GM21529 (cell line): ENCODE data around the gene TNRC6C.
"Not testable (repeated sequence)": the region's sequence is repeated elsewhere in the genome, so short reads cannot be mapped to it uniquely, and the experiment has no call there.

Source experiments
- ATAC-seq: cut with Tn5 transposase; IDR thresholded peaks from one replicate; pipeline ENCODE4 v1.9.1; 2021; ENCODE audit not compliant: unreplicated experiment

The TNRC6C gene

DNA sequence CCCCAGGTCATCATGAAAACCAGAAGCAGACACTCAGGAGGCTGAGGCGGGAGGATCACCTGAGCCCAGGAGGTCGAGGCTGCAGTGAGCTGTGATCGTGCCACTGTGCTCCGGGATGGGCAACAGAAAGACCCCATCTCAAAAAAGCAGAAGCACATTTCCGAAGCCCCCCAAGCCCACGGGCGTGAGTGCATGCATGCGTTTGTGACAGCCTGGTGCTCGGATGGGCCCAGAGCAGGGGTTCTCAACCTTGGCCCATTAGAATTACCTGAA, 150.9 kb downstream of the TNRC6C start:
- no peak for ATAC-seq

DNA sequence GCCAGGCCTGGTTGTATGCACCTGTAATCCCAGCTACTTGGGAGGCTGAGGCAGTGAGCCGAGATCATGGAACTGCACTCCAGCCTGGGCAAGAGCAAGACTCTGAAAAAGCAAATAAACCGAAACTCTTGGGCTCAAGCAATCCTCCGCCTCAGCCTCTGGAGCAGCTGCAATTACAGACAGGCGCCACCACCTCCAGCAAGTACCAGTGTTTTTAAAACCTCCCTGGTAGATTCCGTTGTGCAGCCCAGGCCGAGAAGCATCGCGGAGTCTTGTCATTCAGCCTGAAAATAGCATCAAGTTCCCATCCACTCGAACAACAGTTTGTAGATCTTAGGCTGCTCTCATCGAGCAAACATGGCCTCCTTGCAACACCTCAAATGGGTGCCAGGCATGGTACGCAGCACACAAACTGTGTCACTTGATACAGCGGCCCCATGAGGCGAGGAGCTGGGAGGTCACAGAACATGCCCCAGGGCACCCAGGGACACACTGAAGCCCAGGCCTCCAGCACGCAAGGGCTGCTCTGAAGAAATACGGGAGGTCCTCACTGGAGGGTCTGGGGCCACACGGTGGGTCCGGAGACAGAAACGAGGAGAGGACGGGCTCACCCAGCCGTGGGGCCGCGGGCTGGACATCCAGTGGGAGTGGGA, 152.0 kb downstream of the TNRC6C start:
- no peak for ATAC-seq

DNA sequence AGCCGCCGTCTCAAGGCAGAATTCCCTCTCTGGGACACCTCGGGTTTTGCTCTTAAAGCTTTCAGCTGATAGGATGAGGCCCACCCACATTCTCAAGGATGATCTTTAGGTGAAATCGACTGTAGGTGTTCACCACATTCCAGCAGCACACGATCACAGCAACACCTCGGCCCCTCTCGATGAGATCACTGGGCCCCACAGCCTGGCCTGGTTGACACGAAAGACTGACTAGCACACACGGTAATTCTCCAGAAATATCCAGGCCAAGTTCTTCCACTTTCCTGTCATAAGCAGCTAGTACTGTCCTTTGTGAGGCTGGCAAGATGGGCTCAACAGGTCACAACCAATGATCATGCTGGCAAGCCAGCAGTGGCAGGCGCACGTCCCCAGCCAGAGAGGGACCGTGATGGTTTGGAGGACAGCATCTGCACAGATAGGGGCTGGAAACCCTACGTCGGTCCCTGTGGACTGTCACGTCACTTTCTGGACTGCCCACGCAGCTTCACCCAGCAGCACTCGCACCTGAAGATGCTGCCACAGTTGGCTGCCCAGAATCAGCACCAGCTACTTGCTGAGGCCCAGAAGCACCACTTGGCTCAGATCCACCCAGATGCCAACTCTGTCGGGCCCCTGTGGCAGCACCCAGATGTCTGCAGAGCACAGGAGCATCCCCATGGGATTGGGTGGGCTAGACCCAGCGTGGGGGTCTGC, 152.7 kb downstream of the TNRC6C start:
- no peak for ATAC-seq

DNA sequence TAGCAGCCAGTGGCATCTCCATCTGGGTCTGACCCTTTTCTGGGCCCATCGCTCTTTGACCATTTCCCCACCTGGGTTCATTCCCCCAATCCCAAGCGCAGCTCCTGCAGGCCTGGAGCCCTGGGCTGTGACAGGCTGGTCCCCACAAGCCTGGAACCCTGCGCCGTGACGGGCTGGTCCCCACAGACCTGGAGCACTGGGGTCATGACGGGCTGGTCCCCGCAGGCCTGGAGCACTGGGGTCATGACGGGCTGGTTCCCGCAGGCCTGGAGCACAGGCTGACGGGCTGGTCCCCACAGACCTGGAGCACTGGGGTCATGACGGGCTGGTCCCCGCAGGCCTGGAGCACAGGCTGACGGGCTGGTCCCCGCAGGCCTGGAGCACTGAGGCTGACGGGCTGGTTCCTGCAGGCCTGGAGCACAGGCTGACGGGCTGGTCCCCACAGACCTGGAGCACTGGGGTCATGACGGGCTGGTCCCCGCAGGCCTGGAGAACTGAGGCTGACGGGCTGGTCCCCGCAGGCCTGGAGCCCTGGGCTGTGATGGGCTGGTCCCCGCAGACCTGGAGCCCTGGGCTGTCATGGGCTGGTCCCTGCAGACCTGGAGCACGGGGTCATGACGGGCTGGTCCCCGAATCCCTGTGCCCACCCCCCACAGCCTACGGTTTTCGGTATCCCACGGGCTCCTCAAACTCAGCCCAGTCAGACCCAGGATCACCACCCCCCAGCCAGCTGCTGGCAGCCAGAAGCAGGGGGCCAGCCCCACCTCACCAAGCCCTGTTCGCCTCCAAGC, 153.4 kb downstream of the TNRC6C start:
- no peak for ATAC-seq

DNA sequence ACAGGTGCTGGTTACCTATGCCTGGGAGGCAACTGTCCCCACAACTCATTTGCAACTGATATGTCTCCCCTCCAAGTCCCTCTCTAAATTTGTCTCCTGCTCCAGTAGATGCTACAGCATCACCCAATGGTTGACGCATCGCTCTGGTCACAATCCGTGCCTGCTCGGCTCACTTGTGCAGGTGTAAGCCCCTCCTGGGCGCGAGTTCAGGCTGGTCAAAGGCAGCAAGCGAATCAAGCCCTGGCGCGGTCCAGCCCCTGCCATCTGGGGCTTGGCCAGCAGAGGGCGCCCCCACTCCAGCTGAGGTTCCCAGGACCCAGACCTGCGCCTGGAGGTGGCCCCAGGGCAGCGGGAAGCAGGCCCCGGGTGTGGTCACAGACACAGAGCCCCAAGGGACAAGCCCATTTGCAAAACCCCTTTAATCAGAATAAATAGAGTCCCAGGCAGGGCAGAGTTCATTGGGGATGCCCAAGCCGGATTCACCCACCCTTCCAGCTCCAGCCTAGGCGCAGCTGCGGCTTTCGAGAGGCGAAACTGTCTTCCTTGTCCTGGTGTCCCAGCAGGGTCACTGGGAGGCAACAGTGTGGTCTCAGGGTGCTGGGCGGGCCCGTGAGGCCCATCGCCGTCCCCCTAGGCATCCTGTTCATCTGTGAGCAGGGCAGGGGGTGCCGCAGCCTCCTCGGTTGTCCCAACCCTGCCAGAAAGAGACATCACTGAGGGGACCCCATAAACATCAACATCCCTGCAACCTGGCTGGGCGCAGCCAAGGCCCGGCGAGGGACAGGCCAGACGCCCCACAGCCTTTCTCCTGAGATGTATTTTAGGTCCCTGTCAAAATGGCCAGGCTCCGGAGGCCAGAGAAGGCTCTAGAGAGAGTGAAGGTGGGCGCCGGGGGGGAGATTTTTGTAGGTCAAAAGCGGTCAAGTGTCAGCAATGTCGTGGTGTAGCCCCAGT, 154.3 kb downstream of the TNRC6C start:
- ATAC-seq: peak; percentile 61

DNA sequence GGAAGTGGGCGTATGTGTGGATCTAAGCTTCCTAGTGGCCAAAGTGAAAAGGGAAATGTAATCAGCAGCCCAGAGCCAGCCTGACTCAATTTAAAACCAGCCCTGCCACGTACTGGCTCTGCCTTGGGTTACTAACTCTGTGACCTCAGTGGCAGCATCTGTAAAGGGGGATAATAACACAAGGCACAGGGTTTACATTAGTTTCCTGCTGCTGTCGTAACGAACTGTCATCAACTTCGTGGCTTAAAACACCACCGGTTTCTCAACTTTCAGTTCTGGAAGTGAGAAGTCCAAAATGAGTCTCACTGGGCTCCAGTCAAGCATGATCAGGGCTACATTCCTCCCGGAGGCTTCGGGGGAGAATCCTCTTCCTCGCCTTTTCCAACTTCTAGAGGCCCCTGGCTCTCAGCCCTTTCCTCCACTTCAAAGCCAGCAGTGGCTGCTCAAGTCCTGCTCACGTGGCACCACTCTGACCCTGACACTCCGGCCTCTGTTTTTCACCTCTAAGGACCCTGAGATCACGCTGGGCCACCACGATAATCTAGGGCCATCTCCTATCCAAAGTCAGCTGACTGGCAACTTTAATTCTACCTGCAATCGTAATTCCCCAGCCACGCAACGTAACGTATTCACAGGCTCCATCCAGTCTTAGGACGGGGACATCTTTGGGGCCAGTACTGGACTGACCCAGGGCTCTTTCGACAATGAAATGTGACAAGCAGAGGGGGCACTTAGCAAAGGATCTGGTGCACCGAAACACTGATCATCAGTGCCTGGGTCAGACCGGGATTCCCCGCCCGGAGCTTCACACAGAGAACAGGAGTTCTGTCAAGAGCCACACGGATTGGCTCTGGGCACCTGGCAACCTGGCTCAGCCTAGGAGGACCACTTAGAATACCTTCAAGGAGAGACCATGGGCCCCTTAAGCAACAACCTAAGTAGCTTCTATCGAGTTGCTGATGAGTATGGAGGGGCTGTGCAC, 155.6 kb downstream of the TNRC6C start:
- ATAC-seq: no peak

DNA sequence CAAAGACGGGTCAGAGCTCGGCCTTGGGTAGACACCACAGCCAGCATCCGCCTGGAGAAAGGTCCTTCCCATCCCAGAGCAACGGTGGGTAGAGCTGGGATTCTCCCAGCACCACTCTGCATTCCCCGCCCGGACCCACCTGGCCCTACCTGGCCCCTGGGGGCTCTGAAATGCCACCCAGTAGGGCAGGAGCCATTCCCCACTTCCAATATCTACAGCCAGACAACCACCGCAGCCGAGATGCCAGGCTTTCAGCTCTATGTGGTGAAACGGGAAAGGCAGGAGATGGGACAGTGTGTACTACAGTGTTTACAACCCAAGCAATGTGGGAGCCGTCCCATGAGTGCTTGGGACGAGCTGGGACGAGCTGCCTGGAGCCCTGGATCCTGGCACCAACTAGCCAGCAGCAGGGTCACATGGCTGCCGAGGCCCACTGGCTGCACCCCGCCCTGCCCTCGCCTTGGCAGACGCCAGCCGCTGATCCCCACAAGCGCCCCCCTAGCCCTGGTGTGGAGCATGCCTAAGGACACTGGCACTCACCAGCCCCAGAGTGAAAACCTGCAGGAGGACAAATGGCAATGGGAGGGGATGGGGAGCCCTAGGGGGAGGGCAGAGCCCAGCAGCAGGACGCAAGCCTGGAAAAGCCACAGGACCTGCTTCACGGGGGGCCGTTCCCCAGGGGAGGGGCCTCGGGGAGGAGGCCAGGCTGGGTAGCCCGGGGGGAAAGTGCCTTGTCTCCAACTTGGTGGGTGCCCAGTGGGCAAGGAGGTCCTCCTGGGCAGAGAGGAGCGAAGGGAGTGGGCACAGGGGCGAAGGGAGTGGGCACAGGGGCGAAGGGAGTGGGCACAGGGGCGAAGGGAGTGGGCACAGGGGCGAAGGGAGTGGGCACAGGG, 156.6 kb downstream of the TNRC6C start:
- ATAC-seq: no peak

DNA sequence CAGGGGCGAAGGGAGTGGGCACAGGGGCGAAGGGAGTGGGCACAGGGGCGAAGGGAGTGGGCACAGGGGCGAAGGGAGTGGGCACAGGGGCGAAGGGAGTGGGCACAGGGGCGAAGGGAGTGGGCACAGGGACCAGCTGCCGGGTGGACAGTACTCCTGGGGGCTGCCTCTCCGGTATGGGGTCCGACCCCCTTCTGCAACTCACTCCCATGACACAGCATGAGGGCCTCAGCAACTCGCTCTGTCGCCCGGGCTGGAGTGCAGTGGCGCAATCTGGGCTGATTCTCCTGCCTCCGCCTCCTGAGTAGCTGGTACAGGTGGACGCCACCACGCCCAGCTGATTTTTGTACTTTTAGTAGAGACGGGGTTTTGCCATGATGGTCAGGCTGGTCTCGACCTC, 157.3 kb downstream of the TNRC6C start:
- ATAC-seq: not testable (repeated sequence)

DNA sequence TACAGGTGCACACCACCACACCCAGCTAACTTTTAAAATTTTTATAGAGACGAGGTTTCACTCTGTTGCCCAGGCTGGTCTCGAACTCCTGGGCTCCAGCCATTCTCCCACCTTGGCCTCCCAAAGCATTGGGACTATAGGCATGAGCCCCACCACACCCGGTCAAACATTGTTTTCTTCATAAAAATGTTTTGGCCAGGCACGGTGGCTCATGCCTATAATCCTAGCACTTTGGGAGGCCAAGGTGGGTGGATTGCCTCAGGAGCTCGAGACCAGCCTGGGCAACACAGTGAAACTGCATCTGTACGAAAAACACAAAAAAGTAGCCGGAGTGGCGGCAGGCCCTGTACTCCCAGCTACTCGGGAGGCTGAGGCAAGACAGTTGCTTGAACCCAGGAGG, 157.9 kb downstream of the TNRC6C start:
- ATAC-seq: no peak

DNA sequence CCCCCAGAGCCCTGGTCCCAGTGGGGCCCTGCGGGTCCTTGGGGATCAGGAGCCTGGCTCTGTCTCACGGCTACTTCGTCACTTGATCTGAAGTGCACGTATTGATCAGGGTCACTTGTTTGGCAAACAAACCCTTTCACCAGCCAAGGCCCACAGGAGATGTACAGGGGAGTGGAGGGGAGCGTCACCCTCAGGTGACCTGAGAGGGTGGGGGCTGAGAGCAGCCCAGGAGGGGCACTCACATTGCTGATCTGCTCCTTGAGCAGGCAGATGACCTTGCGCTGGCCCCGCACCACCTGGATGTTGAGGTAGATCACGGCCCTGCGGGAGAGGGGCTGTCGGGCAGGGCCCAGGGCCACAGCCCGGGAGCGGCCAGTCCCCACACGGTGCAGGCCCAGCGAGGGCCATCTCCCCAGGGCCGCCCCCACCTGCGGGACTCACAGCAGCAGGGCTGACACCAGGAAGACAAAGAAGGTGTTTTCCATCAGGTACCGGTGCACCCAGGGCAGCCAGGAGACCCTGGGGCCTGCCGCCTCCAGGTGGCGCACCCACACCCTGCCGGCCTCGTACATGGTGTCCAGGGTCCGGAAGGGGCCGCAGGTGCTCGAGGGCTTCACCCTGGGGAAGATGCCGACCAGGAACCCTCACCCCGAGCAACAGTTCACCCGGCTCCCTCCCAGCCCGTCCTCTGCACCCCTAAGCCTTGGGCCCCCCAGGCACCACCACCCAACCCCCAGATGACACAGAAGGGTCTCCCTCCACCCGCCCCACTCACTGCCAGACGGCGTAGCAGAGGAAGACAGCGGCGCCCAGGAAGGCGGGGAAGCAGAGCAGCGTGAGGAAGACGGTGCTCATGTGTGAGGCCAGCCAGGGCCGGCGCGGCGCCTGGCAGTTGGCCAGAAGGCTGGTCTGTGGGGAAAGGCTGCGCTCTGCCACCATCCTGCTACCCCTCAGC, 158.8 kb downstream of the TNRC6C start:
- no peak for ATAC-seq

DNA sequence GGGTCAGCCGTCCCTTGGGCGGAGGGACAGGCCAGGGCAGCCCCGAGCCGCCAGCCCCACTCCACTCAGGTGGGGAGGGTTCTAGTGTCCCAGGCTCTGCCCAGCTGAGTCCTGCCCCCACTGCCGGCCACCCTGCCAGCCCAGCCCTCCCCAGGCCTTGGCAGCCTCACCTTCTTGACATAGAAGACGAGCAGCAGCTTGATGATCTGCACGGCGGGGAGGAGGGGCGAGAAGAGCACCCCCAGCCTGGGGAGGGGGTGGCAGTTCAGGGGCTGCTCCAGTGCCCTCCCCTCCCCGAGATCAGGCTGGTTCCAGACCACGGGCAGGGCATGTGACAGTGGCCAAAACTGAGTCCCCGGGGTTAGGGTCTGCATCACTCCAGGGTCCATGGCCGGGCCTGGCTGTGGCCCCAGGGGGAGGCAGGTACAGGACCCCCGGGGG, 160.3 kb downstream of the TNRC6C start:
- no peak for ATAC-seq

DNA sequence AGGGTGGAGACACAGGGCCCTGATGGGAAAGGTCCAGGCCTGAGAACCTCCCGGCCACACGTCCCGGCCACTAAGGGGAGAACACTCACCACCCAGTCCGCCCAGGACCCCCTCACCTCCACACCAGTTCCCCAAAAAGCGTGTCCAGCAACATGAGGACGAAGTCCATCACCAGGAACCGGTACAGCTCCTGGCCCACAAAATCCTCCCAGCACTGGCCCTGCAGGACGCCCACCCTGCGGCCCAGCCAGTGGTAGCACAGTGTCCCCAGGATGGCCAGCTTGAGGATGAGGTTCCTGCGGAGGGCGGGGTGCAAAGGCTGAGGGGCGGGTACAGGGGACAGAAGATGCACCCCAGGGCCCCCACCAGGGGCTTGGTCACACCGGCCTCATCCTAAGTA, 162.0 kb downstream of the TNRC6C start:
- ATAC-seq: no peak

DNA sequence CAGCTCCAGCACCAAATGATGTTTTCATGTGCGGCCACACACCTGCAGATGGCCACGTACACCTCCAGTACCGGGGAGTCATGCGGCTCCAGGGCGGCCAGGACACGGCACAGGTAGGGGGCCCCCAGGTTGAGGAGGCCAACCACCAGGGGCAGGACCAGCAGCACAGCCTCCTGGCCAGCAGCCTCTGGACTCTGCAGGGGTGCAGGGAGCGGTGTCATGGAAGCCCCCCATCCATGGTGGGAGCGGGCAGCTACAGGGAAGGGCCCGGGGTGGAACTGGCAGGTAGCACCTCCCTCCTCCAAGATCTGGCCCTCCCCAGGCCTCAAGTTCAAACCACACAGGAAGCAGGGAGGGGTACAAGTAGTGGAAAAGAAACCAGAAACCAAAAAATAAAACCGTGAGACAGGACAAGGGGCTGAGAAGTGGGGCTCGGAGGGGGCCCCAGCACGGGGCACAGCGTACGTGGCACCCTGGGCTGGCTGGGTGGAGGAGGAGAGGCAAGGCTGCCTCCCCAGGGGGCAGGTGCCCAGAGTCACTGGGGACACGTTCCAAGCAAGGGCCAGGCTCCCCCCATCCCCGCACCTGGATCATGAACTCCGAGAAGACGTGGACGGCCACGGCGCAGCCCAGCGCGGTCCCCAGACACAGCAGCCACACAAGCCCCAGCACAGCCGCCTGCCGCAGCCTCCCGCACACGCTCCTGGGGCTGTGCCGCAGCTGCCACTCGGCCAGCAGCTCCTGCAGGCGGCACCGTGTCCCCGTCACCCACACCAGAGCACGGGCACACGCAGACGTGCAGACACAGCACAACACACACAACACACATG, 162.7 kb downstream of the TNRC6C start:
- no peak for ATAC-seq

DNA sequence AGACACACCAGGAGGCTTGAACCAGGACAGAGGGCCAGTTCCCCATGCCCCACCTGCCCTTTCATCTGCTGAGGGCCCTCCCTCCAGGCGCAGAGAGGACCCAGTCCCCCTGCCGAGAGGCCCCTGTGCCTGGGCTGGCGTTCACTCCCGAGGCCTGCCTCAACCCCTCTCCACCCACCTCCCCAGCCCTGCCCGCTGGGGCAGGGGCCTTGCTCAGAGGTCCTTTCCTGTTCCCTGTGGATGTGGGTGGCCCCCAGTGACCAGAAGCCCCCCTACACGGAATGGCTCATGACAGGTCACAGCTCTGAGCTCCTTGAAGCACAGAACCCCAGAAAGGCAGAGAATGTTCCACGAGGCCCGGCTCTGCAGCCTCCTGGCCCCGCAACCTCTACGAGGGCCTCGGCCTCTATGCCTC, 163.3 kb downstream of the TNRC6C start:
- no peak for ATAC-seq

DNA sequence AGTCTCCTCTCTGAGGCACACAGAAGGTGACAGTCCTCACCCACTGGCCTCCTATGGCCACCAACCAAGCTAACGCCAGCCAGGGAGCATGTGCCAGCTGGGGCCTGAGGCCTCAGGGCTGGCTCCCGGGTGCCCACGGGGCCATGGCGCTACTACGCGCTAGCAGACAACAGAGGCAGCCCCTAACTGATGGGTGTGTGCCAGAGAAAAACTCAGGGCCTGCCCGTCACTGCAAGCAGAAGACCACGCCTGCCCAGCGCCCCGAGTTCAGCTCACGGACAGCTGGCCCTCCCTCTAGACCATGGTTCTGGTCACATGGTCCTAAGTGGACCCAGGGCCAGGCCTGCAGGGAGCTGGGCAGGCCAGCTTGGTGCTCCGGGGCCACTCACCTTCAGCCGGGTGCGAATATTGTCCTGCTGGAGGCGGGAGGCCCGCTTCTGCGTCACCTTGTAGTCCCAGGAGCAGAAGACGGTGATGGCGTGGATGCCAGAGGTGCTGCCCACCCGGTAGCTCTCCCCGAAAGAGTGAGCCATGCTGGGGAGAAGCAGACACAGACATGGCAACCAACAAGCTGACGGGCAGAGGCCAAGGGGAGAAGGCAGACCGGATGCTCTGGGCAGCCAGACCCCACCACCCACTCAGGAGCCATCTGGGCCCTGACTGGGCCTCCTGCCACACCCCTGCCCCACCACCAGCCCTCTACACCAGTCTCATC, 163.9 kb downstream of the TNRC6C start:
- ATAC-seq: no peak

DNA sequence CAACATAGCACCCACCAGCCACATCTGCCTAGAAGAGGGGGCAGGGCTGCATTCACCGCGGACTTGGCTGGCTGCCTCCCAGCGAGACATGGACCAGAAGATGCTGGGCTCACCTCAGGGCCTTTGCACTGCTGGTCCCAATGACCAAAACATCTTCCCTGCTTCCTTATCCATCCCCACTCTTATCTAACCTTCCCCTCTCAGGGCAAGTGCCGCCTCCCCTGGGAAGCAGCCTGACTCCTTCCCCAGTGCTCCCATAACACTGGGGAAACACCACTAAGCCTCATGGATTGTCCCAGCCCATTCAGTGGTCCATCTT, 164.4 kb downstream of the TNRC6C start:
- no peak for ATAC-seq
